Choroid plexus epithelial cell (primary cell): ENCODE data around the gene SCAPER.
"Not testable (repeated sequence)": the region's sequence is repeated elsewhere in the genome, so short reads cannot be mapped to it uniquely, and the experiment has no call there.

ENCODE experiments used
- DNase-seq: peaks from one replicate; pipeline ENCODE4 v3.0.0-alpha.2; 2010; ENCODE audit warnings: low read depth
- H3K4me3 ChIP-seq: 2 replicates; pipeline ENCODE4 v1.5.1; 2011; ENCODE audit warnings: low read depth, mild to moderate bottlenecking, control low read depth, low read length, moderate library complexity
- CTCF ChIP-seq: conservative IDR thresholded peaks from 2 replicates; pipeline ENCODE4 v1.5.1; 2011; ENCODE audit warnings: low read depth, mild to moderate bottlenecking, control low read depth, inconsistent platforms, low read length, moderate library complexity

Gene SCAPER

GRCh38 chr15:76763554-76763953, 141.6 kb downstream of the SCAPER start:
- no peak for TF ChIP-seq CTCF
- no peak overlapping the region for H3K4me3 ChIP-seq

GRCh38 chr15:76756381-76756780, 148.8 kb downstream of the SCAPER start:
- peak; percentile 72 for DNase-seq
- no peak overlapping the region for H3K4me3 ChIP-seq
- TF ChIP-seq CTCF = no peak

More at GRCh38 chr15:76763554-76763953, 141.6 kb downstream of the SCAPER start:
- no peak for DNase-seq

GRCh38 chr15:76753771-76754170, 151.4 kb downstream of the SCAPER start:
- H3K4me3 ChIP-seq = no peak overlapping the region
- peak; percentile 10 for DNase-seq
- no peak for TF ChIP-seq CTCF

- no peak for DNase-seq
- no peak overlapping the region for H3K4me3 ChIP-seq
- no peak for TF ChIP-seq CTCF
These were observed 152.0 kb downstream of the SCAPER start for GRCh38 chr15:76753131-76753530.

- TF ChIP-seq CTCF = no peak
- no peak overlapping the region for H3K4me3 ChIP-seq
- DNase-seq = no peak
These were observed 152.6 kb downstream of the SCAPER start for GRCh38 chr15:76752549-76752948.

- DNase-seq = no peak
- no peak overlapping the region for H3K4me3 ChIP-seq
- no peak for TF ChIP-seq CTCF
These were observed 167.6 kb downstream of the SCAPER start for GRCh38 chr15:76737573-76737972.

GRCh38 chr15:76732321-76732720, 172.8 kb downstream of the SCAPER start:
- DNase-seq = peak; percentile 13
- H3K4me3 ChIP-seq = not testable (repeated sequence)
- peak; percentile 35 for TF ChIP-seq CTCF
